Body of pancreas (tissue), 4 donors: ENCODE results near the gene PIWIL4.

Source experiments
- POLR2A ChIP-seq, 3 donors: fragments of 450-650 bp; IDR thresholded peaks; one replicate each; pipeline ENCODE4 v1.6.1; 2016; ENCODE audit warnings: antibody characterized with exemption in 3 of 3, mild to moderate bottlenecking in 2 of 3
- TF ChIP-seq, protein P1 (sequence below), 7 experiments: fragments of 450-650 bp in 4 of 7; fragments of 200-600 bp in 3 of 7; sonication (generic) in 3 of 7; IDR thresholded peaks; one replicate each; pipeline ENCODE4 v1.5.1; 2016 to 2019; ENCODE audit warnings: antibody characterized with exemption in 7 of 7

DNA sequence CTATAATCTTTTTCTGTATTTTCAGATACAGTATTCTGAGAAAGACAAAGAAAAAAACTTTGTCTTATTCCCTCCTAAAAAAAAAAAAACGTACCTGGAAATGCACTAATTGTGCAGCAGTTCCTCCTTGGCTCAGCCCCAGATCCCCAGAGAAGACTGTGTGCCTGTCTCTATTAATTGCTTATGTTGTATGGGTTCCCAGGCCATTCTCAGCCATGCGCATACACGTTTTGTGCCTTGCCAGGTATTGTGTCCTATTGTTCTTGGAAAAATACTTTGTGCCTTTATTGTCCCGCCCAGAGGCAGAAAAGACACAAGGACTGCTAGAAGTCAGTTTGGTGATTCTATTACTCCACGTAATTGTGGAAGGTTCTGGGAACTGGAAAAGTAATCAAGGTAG is 91.2 kb downstream of the PIWIL4 start:
- TF ChIP-seq, protein P1, sequence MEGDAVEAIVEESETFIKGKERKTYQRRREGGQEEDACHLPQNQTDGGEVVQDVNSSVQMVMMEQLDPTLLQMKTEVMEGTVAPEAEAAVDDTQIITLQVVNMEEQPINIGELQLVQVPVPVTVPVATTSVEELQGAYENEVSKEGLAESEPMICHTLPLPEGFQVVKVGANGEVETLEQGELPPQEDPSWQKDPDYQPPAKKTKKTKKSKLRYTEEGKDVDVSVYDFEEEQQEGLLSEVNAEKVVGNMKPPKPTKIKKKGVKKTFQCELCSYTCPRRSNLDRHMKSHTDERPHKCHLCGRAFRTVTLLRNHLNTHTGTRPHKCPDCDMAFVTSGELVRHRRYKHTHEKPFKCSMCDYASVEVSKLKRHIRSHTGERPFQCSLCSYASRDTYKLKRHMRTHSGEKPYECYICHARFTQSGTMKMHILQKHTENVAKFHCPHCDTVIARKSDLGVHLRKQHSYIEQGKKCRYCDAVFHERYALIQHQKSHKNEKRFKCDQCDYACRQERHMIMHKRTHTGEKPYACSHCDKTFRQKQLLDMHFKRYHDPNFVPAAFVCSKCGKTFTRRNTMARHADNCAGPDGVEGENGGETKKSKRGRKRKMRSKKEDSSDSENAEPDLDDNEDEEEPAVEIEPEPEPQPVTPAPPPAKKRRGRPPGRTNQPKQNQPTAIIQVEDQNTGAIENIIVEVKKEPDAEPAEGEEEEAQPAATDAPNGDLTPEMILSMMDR (IDR thresholded peaks at IDR 0.05), result no peak
- no peak for TF ChIP-seq POLR2A (IDR thresholded peaks at IDR 0.05)
